Kidney (tissue), 14 donors: ENCODE results near the gene SNX6. TPM values are rescaled to one million over a fixed set of nuclear protein-coding genes. Genes with fewer than 3 reads are reported as not detected.

ENCODE experiments used
- DNase-seq, 5 donors: peaks; one replicate each; pipeline ENCODE4 v3.0.0-alpha.2; 2013 to 2020
- FAIRE-seq: peaks from 2 replicates; lab custom pipeline; 2012; peaks lifted over from hg19 to GRCh38; lab: Jason Lieb, UNC
- H3K27ac ChIP-seq, 2 donors: one replicate each; pipeline ENCODE4 v1.7.0; 2013; ENCODE audit warnings: low read depth in 2 of 2, low read length in 2 of 2, inconsistent platforms in 1 of 2
- H3K27me3 ChIP-seq: one replicate; pipeline ENCODE4 v1.7.1; 2013; ENCODE audit warnings: low read length, inconsistent platforms; ENCODE audit not compliant: control insufficient read depth, insufficient read depth
- H3K36me3 ChIP-seq, 3 donors: one replicate each; pipeline versions ENCODE4 v1.7.0 to v1.7.1; 2013; ENCODE audit warnings: low read length in 3 of 3, control low read depth in 1 of 3, inconsistent platforms in 1 of 3; ENCODE audit not compliant: insufficient read depth in 3 of 3, control insufficient read depth in 2 of 3
- H3K4me1 ChIP-seq, 3 donors: one replicate each; pipeline versions ENCODE4 v1.7.0 to v1.7.1; 2013; ENCODE audit warnings: low read length in 3 of 3, inconsistent platforms in 1 of 3, low read depth in 1 of 3; ENCODE audit not compliant: control insufficient read depth in 2 of 3, insufficient read depth in 2 of 3
- H3K4me3 ChIP-seq, 3 donors: one replicate each; pipeline versions ENCODE4 v1.7.0 to v1.8.1; 2013; ENCODE audit warnings: low read length in 3 of 3, control low read depth in 1 of 3, inconsistent platforms in 1 of 3
- H3K9ac ChIP-seq, 3 donors: one replicate each; pipeline versions ENCODE4 v1.7.0 to v1.7.1; 2013; ENCODE audit warnings: low read length in 3 of 3, control low read depth in 1 of 3, inconsistent platforms in 1 of 3
- H3K9me3 ChIP-seq, 3 donors: one replicate each; pipeline versions ENCODE4 v1.7.0 to v1.7.1; 2013; ENCODE audit warnings: low read length in 3 of 3, control low read depth in 1 of 3, inconsistent platforms in 1 of 3; ENCODE audit not compliant: control insufficient read depth in 2 of 3, insufficient read depth in 1 of 3
- CTCF ChIP-seq: IDR thresholded peaks from 3 replicates; pipeline ENCODE4 v1.5.1; 2012; ENCODE audit warnings: mild to moderate bottlenecking, moderate library complexity, borderline replicate concordance; ENCODE audit not compliant: insufficient read depth; ENCODE audit errors: extremely low read depth
- intact Hi-C: fragments of 100-400 bp; cut with DNase I; formaldehyde crosslinking; loops from one replicate; pipeline ENCODE4 v1.11.1; 2022
- polyA plus RNA-seq: library from polyadenylated mRNA; stranded (reverse); fragments of 350-450 nt; fragmentation: Illumina TruSeq; extraction: RNeasy Lipid Tissue Mini Kit (QIAGEN cat#74804); gene quantifications from one replicate; pipeline ENCODE4 v1.2.3, GENCODE V29; 2014; ENCODE audit warnings: low read depth, low replicate concordance; ENCODE audit not compliant: insufficient read depth
- total RNA-seq: library from RNA; stranded (reverse); fragmentation: NEBNext Ultra II Directional; extraction: Animal tissue kit (Norgen Biotek cat#: 25700); gene quantifications from one replicate; pipeline ENCODE4 v1.2.1, GENCODE V29; 2021
- donor health status: control.
- donor health status: control.
- donor health status: control.
- donor health status: control.
- donor health status: control.
- donor health status: DM: yes; HTN: yes; CAD: no.
- donor health status: Normal renal cell carcinoma (clear cell type).

Gene SNX6
- total and polyA plus RNA-seq, 2 donors from 2014 or later, result 46.1 to 83.2 TPM

GRCh38 chr14:34580381-34580780 lies 49.6 kb downstream of the SNX6 start:
- peaks cover 0 to 21% (median 0%) of the 10 kb centered on the region in 3 donors for H3K36me3 ChIP-seq
- DNase-seq (no peak), FAIRE-seq (no peak)
- intact Hi-C loops, result no loop called here
- no peak for TF ChIP-seq CTCF
- no peaks in the 10 kb centered on the region for H3K27me3 ChIP-seq
- no peaks in the 10 kb centered on the region for H3K4me1 ChIP-seq
- H3K4me3 ChIP-seq, result no peak overlapping the region
- no peaks in the 10 kb centered on the region for H3K9me3 ChIP-seq
- no peak overlapping the region for H3K9ac ChIP-seq
- H3K27ac ChIP-seq, result no peak overlapping the region

- no peaks in the 10 kb centered on the region for H3K9me3 ChIP-seq
- H3K36me3 ChIP-seq, result peaks cover 0 to 23% (median 9%) of the 10 kb centered on the region in 3 donors
- intact Hi-C loops, result no loop called here
- H3K4me3 ChIP-seq, result no peak overlapping the region
- no peak overlapping the region for H3K9ac ChIP-seq
- no peak for FAIRE-seq
- no peak for TF ChIP-seq CTCF
- H3K27ac ChIP-seq, result no peak overlapping the region
- H3K27me3 ChIP-seq, result no peaks in the 10 kb centered on the region
- no peaks in the 10 kb centered on the region for H3K4me1 ChIP-seq
- no peak for DNase-seq
These were observed 58.2 kb downstream of the SNX6 start for GRCh38 chr14:34571771-34572170.

GRCh38 chr14:34569750-34570149 lies 60.2 kb downstream of the SNX6 start:
- TF ChIP-seq CTCF, result no peak
- H3K27me3 ChIP-seq, result no peaks in the 10 kb centered on the region
- no peak overlapping the region for H3K27ac ChIP-seq
- H3K36me3 ChIP-seq, result peaks cover 2 to 24% (median 9%) of the 10 kb centered on the region in 3 donors
- FAIRE-seq (no peak), DNase-seq (no peak)
- H3K9me3 ChIP-seq, result no peaks in the 10 kb centered on the region
- no peak overlapping the region for H3K4me3 ChIP-seq
- intact Hi-C loops, result no loop called here
- H3K9ac ChIP-seq, result no peak overlapping the region
- H3K4me1 ChIP-seq, result no peaks in the 10 kb centered on the region

GRCh38 chr14:34568803-34569202 lies 61.1 kb downstream of the SNX6 start:
- TF ChIP-seq CTCF, result no peak
- H3K9ac ChIP-seq, result no peak overlapping the region
- no peak overlapping the region for H3K27ac ChIP-seq
- H3K27me3 ChIP-seq, result no peaks in the 10 kb centered on the region
- H3K36me3 ChIP-seq, result peaks cover 2 to 24% (median 9%) of the 10 kb centered on the region in 3 donors
- H3K9me3 ChIP-seq, result no peaks in the 10 kb centered on the region
- no peaks in the 10 kb centered on the region for H3K4me1 ChIP-seq
- DNase-seq, result no peak
- intact Hi-C loops, result no loop called here
- no peak overlapping the region for H3K4me3 ChIP-seq
- no peak for FAIRE-seq
